Epithelial cell of proximal tubule (primary cell): ENCODE data around the gene MRPL14. TPM values are rescaled to one million over a fixed set of nuclear protein-coding genes. Genes with fewer than 3 reads are reported as not detected.
A peak's percentile ranks its signal among the peaks of the same experiment; 100 is the strongest.

Experiments
- DNase-seq: peaks from one replicate; pipeline ENCODE4 v3.0.0-alpha.2; 2011; ENCODE audit warnings: low read depth
- H3K4me3 ChIP-seq: 2 replicates; pipeline ENCODE4 v1.5.1; 2011; ENCODE audit warnings: low read depth, mild to moderate bottlenecking, low read length
- CTCF ChIP-seq: conservative IDR thresholded peaks from 2 replicates; pipeline ENCODE4 v1.5.1; 2012; ENCODE audit warnings: low read depth, mild to moderate bottlenecking, low read length
- total RNA-seq: library from RNA; depleted of rRNA; stranded (reverse); fragments of >200 nt; gene quantifications from 2 replicates; pipeline ENCODE4 v1.2.3, GENCODE V29; 2015

Gene MRPL14
- total RNA-seq, 1 donor from 2014 or later: 95.5 TPM

- DNase-seq: no peak
- no peak overlapping the region for H3K4me3 ChIP-seq
- TF ChIP-seq CTCF: no peak
These were observed 29.9 kb upstream of the MRPL14 start for GRCh38 chr6:44157152-44157521.

GRCh38 chr6:44156494-44157151, 29.4 kb upstream of the MRPL14 start:
- no peak overlapping the region for H3K4me3 ChIP-seq
- TF ChIP-seq CTCF: no peak
- DNase-seq: no peak

- DNase-seq: no peak
- no peak for TF ChIP-seq CTCF
- H3K4me3 ChIP-seq: no peak overlapping the region
These were observed 26.8 kb upstream of the MRPL14 start for GRCh38 chr6:44154067-44154466.

- H3K4me3 ChIP-seq: no peak overlapping the region
- DNase-seq: no peak
- TF ChIP-seq CTCF: no peak
These were observed 25.3 kb upstream of the MRPL14 start for GRCh38 chr6:44152533-44152932.

- H3K4me3 ChIP-seq: no peak overlapping the region
- no peak for TF ChIP-seq CTCF
- DNase-seq: no peak
These were observed 24.8 kb upstream of the MRPL14 start for GRCh38 chr6:44152109-44152461.

- peak; percentile 97 for TF ChIP-seq CTCF
- no peak overlapping the region for H3K4me3 ChIP-seq
- no peak for DNase-seq
These were observed 24.3 kb upstream of the MRPL14 start for GRCh38 chr6:44151348-44152108.
